ENCODE data around the gene USP3. TPM values are rescaled to one million over a fixed set of nuclear protein-coding genes. Genes with fewer than 3 reads are reported as not detected.

Gene USP3
- total and polyA plus RNA-seq, 2 donors (not counting 1 experiment from before 2014, with no cell fraction given) = 43.4 to 152 TPM

- Mint-ChIP-seq H3K9me3 (ENCODE audit: insufficient read depth) (no peaks in the 10 kb centered on the region), H3K4me1 (peaks cover 5% of the 10 kb centered on the region), H3K27ac (no peak overlapping the region), H3K4me3 (no peak overlapping the region), H3K27me3 (no peaks in the 10 kb centered on the region)
- Histone ChIP-seq H3K4me3 (ENCODE audit: control extremely low read depth in 1 of 5, extremely low read depth in 1 of 5, insufficient read depth in 1 of 5, low read depth in 2 of 5, low read length in 4 of 5) (no peak overlapping the region), H2AFZ (ENCODE audit: insufficient read depth, low read depth, low read length, poor library complexity, severe bottlenecking) (no peak overlapping the region), H3K4me2 (replicated peaks; ENCODE audit: low read depth, low read length, poor library complexity, severe bottlenecking) (no peak overlapping the region), H3K36me3 (replicated peaks in 1 of 2; ENCODE audit: control extremely low read depth in 1 of 2, control insufficient read depth in 1 of 2, extremely low read depth in 1 of 2, insufficient read depth in 2 of 2, low read length in 1 of 2) (peaks cover 17 to 78% of the 10 kb centered on the region in 2 experiments), H3K79me2 (ENCODE audit: control insufficient read depth, insufficient read depth, low read length) (no peaks in the 10 kb centered on the region), H3K9me3 (ENCODE audit: control extremely low read depth in 1 of 3, control insufficient read depth in 2 of 3, insufficient read depth in 1 of 3, low read length in 2 of 3) (no peaks in the 10 kb centered on the region), H3K4me1 (ENCODE audit: control insufficient read depth in 2 of 2, insufficient read depth in 2 of 2, low read length in 2 of 2) (peaks cover 5 to 7% of the 10 kb centered on the region in 2 donors), H3K27me3 (replicated peaks in 1 of 4; ENCODE audit: control extremely low read depth in 1 of 4, control insufficient read depth in 3 of 4, insufficient read depth in 4 of 4, low read length in 3 of 4) (no peaks in the 10 kb centered on the region), H3K27ac (ENCODE audit: low read length in 2 of 2) (no peak overlapping the region), H3K9ac (ENCODE audit: low read length) (no peak overlapping the region), H4K20me1 (ENCODE audit: control insufficient read depth, insufficient read depth, low read length, poor library complexity, severe bottlenecking) (no peaks in the 10 kb centered on the region)
- no peak for TF ChIP-seq EZH2 (IDR thresholded peaks at IDR 0.05; ENCODE audit: borderline replicate concordance, insufficient read depth, low read depth, low read length, poor library complexity, severe bottlenecking)
- TF ChIP-seq, protein P1, sequence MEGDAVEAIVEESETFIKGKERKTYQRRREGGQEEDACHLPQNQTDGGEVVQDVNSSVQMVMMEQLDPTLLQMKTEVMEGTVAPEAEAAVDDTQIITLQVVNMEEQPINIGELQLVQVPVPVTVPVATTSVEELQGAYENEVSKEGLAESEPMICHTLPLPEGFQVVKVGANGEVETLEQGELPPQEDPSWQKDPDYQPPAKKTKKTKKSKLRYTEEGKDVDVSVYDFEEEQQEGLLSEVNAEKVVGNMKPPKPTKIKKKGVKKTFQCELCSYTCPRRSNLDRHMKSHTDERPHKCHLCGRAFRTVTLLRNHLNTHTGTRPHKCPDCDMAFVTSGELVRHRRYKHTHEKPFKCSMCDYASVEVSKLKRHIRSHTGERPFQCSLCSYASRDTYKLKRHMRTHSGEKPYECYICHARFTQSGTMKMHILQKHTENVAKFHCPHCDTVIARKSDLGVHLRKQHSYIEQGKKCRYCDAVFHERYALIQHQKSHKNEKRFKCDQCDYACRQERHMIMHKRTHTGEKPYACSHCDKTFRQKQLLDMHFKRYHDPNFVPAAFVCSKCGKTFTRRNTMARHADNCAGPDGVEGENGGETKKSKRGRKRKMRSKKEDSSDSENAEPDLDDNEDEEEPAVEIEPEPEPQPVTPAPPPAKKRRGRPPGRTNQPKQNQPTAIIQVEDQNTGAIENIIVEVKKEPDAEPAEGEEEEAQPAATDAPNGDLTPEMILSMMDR (IDR thresholded peaks at IDR 0.05) = no peak
- DNase-seq = no peak
- 100% methylated on average over 2 of the region's 7 CpGs for WGBS (ENCODE audit: insufficient coverage)
- intact Hi-C loops (cut with micrococcal nuclease) = no loop called here
- CTCF ChIA-PET = interaction anchor here (1.4 to 1.6 kb wide), 2 partner anchors 20 to 122 kb away, joined by 5 read pairs; no protein-coding TSS in a partner anchor
- no peak for ATAC-seq (ENCODE audit: low read depth)
- POLR2A ChIA-PET = interaction anchor here (0.5 kb wide), 1 partner anchor 181 kb away, joined by 3 read pairs; no protein-coding TSS in a partner anchor
Measured at GRCh38 chr15:63630036-63630751, 125.8 kb downstream of the USP3 start.

- no peak overlapping the region for H3K4me3 Mint-ChIP-seq
- no CpG with 5 or more reads among the region's 2 CpGs for WGBS (ENCODE audit: insufficient coverage)
- H3K27ac ChIP-seq (ENCODE audit: low read length in 2 of 2) = no peak overlapping the region
- DNase-seq (no peak), ATAC-seq (ENCODE audit: low read depth) (no peak)
- H3K4me1 ChIP-seq (ENCODE audit: control insufficient read depth in 2 of 2, insufficient read depth in 2 of 2, low read length in 2 of 2) = peaks cover 0 to 3% of the 10 kb centered on the region in 2 donors
- no peaks in the 10 kb centered on the region for H3K27me3 ChIP-seq (replicated peaks in 1 of 4; ENCODE audit: control extremely low read depth in 1 of 4, control insufficient read depth in 3 of 4, insufficient read depth in 4 of 4, low read length in 3 of 4)
- no peak overlapping the region for H3K9ac ChIP-seq (ENCODE audit: low read length)
- H3K4me1 Mint-ChIP-seq = no peaks in the 10 kb centered on the region
- intact Hi-C loops (cut with micrococcal nuclease) = no loop called here
- no peaks in the 10 kb centered on the region for H3K27me3 Mint-ChIP-seq
- no peak overlapping the region for H3K27ac Mint-ChIP-seq
- TF ChIP-seq, protein P1 (IDR thresholded peaks at IDR 0.05) = no peak
- no peak for TF ChIP-seq EZH2 (IDR thresholded peaks at IDR 0.05; ENCODE audit: borderline replicate concordance, insufficient read depth, low read depth, low read length, poor library complexity, severe bottlenecking)
- no peaks in the 10 kb centered on the region for H3K79me2 ChIP-seq (ENCODE audit: control insufficient read depth, insufficient read depth, low read length)
- H4K20me1 ChIP-seq (ENCODE audit: control insufficient read depth, insufficient read depth, low read length, poor library complexity, severe bottlenecking) = no peaks in the 10 kb centered on the region
- no peaks in the 10 kb centered on the region for H3K9me3 Mint-ChIP-seq (ENCODE audit: insufficient read depth)
- peaks cover 13 to 77% of the 10 kb centered on the region in 2 experiments for H3K36me3 ChIP-seq (replicated peaks in 1 of 2; ENCODE audit: control extremely low read depth in 1 of 2, control insufficient read depth in 1 of 2, extremely low read depth in 1 of 2, insufficient read depth in 2 of 2, low read length in 1 of 2)
- no peak overlapping the region for H2AFZ ChIP-seq (ENCODE audit: insufficient read depth, low read depth, low read length, poor library complexity, severe bottlenecking)
- ChIA-PET CTCF (interaction anchor here (0.7 to 1.3 kb wide), 2 partner anchors 167 to 434 kb away, joined by 3 to 5 read pairs; no protein-coding TSS in a partner anchor), POLR2A (no interaction called here)
- H3K9me3 ChIP-seq (ENCODE audit: control extremely low read depth in 1 of 3, control insufficient read depth in 2 of 3, insufficient read depth in 1 of 3, low read length in 2 of 3) = no peaks in the 10 kb centered on the region
- no peak overlapping the region for H3K4me2 ChIP-seq (replicated peaks; ENCODE audit: low read depth, low read length, poor library complexity, severe bottlenecking)
- H3K4me3 ChIP-seq (ENCODE audit: control extremely low read depth in 1 of 5, extremely low read depth in 1 of 5, insufficient read depth in 1 of 5, low read depth in 2 of 5, low read length in 4 of 5) = no peak overlapping the region
Measured at GRCh38 chr15:63633312-63633711, 128.9 kb downstream of the USP3 start.

All from B cell (primary cell).